Endothelial cell (in vitro differentiated cells): ENCODE measurements around the gene OARD1. TPM values are rescaled to one million over a fixed set of nuclear protein-coding genes. Genes with fewer than 3 reads are reported as not detected.

Source experiments
- DNase-seq: peaks from one replicate; pipeline ENCODE4 v3.0.0; 2021; ENCODE audit warnings: low spot score
- H3K27ac Mint-ChIP-seq: one replicate; pipeline ENCODE4 v1.8.0; 2021; ENCODE audit warnings: mixed read lengths, inconsistent platforms; ENCODE audit not compliant: unreplicated experiment
- H3K27me3 Mint-ChIP-seq: one replicate; pipeline ENCODE4 v1.8.0; 2021; ENCODE audit warnings: mild to moderate bottlenecking, moderate library complexity, mixed read lengths, inconsistent platforms; ENCODE audit not compliant: unreplicated experiment
- H3K36me3 Mint-ChIP-seq: one replicate; pipeline ENCODE4 v1.8.0; 2021; ENCODE audit warnings: mild to moderate bottlenecking, low read depth, mixed read lengths, inconsistent platforms; ENCODE audit not compliant: unreplicated experiment
- H3K4me1 Mint-ChIP-seq: one replicate; pipeline ENCODE4 v1.8.0; 2021; ENCODE audit warnings: mild to moderate bottlenecking, mixed read lengths, inconsistent platforms; ENCODE audit not compliant: unreplicated experiment
- H3K4me3 Mint-ChIP-seq: one replicate; pipeline ENCODE4 v1.8.0; 2021; ENCODE audit warnings: mild to moderate bottlenecking, mixed read lengths, inconsistent platforms; ENCODE audit not compliant: unreplicated experiment
- H3K9me3 Mint-ChIP-seq: one replicate; pipeline ENCODE4 v1.8.0; 2021; ENCODE audit warnings: mixed read lengths, inconsistent platforms; ENCODE audit not compliant: unreplicated experiment
- total RNA-seq: library from RNA; stranded (reverse); fragmentation: NEBNext Ultra II Directional; extraction: Animal tissue kit (Norgen Biotek cat#: 25700); gene quantifications from one replicate; pipeline ENCODE4 v1.2.1, GENCODE V29; 2021; ENCODE audit not compliant: unreplicated experiment
- TF ChIP-seq, protein P1 (sequence below): fragments of 200-600 bp; sonication (generic); IDR thresholded peaks from one replicate; pipeline ENCODE4 v1.5.0; 2021; ENCODE audit warnings: antibody characterized with exemption; ENCODE audit not compliant: unreplicated experiment

Gene OARD1
- total RNA-seq, 1 donor from 2014 or later = 20.5 TPM

DNA sequence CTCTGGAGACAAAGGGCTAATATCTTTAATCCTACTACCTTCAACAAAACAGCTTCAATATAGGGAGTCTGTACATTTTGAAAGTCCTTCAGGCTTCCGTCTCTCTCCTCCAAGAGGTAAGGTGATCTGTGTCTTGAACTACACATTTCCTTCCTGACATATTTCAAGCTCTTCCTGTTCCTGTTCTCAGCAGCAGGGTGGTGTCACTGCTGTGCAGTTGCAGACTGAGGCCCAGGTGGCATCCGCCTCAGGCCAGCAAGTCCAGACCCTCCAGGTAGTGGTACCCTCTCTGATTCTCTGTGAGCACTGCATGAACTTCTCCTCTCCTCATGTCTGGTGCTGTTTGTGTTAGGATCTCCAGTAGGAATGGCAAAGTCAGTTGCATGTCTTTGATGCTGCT, 8.5 kb upstream of the OARD1 start:
- Mint-ChIP-seq H3K9me3 (no peaks in the 10 kb centered on the region), H3K36me3 (peaks cover 12% of the 10 kb centered on the region), H3K27ac (peak overlapping the region; percentile 59), H3K4me1 (peaks cover 34% of the 10 kb centered on the region), H3K4me3 (peak overlapping the region; percentile 56), H3K27me3 (no peaks in the 10 kb centered on the region)
- no peak for DNase-seq
- TF ChIP-seq, protein P1, sequence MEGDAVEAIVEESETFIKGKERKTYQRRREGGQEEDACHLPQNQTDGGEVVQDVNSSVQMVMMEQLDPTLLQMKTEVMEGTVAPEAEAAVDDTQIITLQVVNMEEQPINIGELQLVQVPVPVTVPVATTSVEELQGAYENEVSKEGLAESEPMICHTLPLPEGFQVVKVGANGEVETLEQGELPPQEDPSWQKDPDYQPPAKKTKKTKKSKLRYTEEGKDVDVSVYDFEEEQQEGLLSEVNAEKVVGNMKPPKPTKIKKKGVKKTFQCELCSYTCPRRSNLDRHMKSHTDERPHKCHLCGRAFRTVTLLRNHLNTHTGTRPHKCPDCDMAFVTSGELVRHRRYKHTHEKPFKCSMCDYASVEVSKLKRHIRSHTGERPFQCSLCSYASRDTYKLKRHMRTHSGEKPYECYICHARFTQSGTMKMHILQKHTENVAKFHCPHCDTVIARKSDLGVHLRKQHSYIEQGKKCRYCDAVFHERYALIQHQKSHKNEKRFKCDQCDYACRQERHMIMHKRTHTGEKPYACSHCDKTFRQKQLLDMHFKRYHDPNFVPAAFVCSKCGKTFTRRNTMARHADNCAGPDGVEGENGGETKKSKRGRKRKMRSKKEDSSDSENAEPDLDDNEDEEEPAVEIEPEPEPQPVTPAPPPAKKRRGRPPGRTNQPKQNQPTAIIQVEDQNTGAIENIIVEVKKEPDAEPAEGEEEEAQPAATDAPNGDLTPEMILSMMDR = no peak

DNA sequence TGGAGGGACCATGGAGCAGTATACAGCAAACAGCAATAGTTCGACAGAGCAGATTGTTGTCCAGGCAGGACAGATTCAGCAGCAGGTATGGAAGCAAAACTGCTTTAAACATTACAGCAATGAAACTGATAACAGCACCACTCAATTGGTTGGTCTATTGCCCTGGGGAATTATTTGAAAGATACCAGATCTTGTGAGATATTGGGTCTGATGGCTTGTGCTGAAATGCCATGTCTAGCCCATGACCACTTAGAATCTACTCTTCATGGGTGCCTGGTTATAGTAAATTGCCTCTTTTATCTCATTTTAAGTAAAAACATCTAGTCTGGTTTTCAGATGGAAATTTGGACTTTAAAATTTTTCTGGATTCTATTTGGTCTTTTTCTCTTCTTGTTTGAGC, 6.9 kb upstream of the OARD1 start:
- Mint-ChIP-seq H3K27ac (peak overlapping the region; percentile 36), H3K4me1 (peaks cover 48% of the 10 kb centered on the region), H3K27me3 (peaks cover 2% of the 10 kb centered on the region), H3K36me3 (peaks cover 12% of the 10 kb centered on the region), H3K4me3 (peak overlapping the region; percentile 71), H3K9me3 (no peaks in the 10 kb centered on the region)
- TF ChIP-seq, protein P1 = no peak
- DNase-seq = no peak

DNA sequence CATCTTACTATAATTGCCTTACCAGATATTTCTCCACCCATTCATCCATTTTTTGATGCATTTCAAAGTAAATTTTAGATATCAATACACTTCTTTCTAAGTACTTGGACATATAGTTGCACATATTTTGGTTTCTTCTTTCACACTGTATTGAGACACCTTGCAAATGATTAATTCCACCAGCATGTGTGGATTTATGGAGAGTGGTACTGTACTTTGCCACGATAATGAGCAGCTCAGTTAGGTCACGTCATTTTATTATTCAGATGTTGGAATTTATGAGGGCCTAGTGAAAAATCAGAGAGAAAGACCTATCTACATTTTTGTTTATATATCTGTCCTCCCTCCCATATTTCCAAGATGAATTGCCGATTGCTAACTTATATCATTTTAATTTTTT, 5.9 kb upstream of the OARD1 start:
- Mint-ChIP-seq H3K27ac (no peak overlapping the region), H3K27me3 (peaks cover 6% of the 10 kb centered on the region), H3K4me1 (peaks cover 52% of the 10 kb centered on the region), H3K36me3 (peaks cover 15% of the 10 kb centered on the region), H3K4me3 (no peak overlapping the region), H3K9me3 (no peaks in the 10 kb centered on the region)
- DNase-seq = no peak
- TF ChIP-seq, protein P1 = no peak

DNA sequence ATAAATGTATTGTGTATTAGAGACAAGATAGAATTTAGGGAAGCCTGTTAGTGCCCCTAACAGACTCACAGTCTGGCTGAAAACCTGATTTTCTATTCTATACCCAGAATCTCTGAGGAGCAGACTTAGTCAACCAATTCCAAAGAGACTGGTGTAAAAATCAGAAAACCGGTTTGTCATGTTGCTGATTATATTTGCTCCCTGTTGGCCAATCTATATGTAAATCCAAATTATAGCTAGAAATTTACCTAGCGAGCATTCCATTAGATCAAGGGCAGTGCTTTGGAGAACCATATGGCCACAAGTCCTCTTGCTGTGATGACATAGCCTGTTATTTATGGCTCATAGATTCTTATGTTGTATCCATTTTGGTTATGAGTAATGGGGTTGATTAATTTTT, 5.4 kb upstream of the OARD1 start:
- H3K4me1 Mint-ChIP-seq = peaks cover 52% of the 10 kb centered on the region

More for the DNA sequence above, 5.4 kb upstream of the OARD1 start:
- Mint-ChIP-seq H3K27me3 (peaks cover 9% of the 10 kb centered on the region), H3K36me3 (peaks cover 15% of the 10 kb centered on the region), H3K27ac (no peak overlapping the region), H3K4me3 (no peak overlapping the region), H3K9me3 (no peaks in the 10 kb centered on the region)
- TF ChIP-seq, protein P1 = no peak
- no peak for DNase-seq
